Inferior parietal cortex (tissue), 1 donor: ENCODE measurements around the gene ARL2BP.
"Not testable (repeated sequence)": the region's sequence is repeated elsewhere in the genome, so short reads cannot be mapped to it uniquely, and the experiment has no call there.

Source experiments
- DNase-seq: peaks from one replicate; pipeline ENCODE4 v3.0.0-alpha.2; 2016; ENCODE audit errors: extremely low spot score

Gene ARL2BP

DNA sequence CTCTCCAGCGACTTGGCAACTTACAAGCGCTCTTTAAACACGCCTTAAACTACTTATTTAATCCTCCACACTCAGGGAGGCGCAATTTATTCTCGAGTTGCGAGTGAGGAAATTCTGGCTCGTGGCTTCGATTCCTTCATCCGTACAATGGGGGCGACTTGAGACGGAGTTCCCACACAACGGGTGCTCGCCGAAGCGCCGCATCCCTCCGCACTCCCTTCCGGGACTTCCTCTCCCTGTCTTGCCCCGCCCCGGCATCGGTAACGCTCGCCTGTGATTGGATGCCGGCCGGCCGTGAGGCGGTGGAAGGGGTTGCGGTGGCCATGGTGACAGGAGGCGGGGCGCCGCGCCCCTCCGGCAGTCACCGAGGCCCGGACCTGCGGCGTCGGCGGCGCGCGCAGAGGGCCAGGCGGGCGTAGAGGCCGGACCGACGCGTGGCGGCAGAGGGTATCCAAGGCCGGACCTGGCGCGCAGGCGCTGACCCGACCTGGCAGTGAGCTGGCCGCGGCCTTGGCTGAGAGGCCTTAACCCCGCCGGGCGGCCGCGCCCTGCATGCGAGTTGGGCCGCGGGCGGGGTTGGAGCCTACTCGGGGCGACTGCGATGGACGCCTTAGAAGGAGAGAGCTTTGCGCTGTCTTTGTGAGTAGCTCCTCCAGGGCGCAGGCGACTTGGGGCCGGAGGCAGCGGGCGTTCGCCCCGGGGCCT, at the start of gene ARL2BP:
TSS of gene ARL2BP (plus strand) at position 493 of the 705 bp plus-strand sequence. CDS start at position 602, 109 bp downstream.
- peak; percentile 94 for DNase-seq

DNA sequence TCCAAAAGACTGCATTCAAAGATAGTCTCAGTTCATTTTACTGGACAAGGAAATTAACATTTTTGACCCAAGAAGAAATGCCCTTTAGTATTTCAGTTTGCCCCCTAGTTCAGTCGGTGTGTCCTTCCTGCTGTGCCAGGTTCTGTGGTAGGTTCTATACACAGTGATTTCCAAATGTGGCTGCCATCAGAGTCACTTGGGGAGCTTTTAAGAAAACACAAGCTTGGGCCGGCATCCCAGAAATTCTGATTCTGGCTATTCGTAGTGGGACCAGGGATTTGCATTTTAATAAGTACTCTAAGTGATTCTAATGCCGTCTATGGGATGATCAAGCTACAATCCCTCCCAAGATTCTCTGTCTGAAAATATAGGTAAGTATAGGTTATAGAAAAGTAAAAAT, 48.8 kb upstream of the ARL2BP start:
- no peak for DNase-seq

GRCh38 chr16:57196753-57197152, 48.3 kb upstream of the ARL2BP start:
- DNase-seq = no peak

DNA sequence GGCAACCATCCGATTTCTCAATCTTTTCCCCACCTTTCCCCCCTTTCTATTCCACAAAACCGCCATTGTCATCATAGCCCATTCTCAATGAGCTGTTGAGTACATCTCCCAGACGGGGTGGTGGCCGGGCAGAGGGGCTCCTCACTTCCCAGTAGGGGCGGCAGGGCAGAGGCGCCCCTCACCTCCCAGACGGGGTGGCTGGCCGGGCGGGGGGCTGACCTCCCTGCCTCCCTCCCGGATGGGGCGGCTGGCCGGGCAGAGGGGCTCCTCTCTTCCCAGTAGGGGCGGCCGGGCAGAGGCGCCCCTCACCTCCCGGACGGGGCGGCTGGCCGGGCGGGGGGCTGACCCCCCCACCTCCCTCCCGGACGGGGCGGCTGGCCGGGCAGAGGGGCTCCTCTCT, 44.7 kb upstream of the ARL2BP start:
- not testable (repeated sequence) for DNase-seq

- DNase-seq = not testable (repeated sequence)
These were observed 44.1 kb upstream of the ARL2BP start for GRCh38 chr16:57200926-57201325.

DNA sequence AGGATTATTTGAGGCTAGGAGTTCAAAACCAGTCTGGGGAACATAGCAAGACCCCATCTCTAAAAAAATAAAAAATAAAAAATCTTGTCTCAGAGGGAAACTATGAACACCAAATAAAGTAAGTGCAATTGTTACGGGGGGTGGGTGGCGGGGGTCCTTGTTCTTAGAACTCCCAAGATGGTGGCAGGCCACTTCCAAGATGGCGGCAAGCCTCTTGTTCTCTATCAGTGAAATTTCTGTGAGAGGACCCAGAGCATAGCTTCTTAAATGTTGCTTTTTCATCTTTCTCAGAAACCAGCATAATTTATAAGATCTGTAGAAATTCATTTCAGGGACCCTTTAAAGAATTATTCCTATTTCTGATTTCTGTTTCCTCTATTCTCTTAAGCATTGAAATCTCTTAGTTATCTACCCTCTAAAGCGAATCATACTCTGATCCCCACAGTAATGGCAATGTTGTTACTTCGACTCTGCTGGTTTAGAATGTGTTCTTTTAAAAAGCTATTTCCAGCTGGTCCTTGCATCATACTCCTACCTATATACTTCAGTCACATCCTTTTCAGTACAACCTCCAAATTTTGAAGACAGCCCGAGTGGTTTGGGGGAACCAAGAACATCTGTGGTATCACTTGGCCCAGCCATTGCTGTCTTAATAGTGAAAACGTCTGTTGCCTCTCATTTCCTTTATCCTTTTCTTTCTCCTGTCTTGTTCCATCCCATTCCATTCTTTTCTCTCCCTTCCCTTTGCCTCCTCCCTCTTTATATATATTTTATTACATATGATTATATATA, 42.8 kb upstream of the ARL2BP start:
- DNase-seq = no peak

DNA sequence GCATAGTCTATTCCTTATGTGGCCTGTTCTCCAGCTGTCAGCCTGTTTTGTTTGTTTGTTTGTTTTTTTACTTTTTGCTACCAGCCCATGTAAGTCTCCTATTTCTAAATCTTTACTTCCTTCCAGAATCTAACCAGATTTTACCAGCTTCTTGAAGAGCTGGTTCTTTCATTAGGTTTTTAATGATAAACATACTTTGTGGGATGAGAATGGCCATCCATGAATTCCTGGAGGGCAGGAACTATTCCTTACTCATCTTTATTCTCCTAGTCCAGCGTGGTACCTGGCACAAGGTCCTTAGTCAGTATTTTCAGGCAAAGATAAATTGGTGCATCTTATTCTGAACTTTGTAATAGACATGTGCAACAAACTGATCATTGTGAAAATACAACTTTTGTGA, 41.6 kb upstream of the ARL2BP start:
- no peak for DNase-seq

- no peak for DNase-seq
These were observed 40.4 kb upstream of the ARL2BP start for GRCh38 chr16:57204675-57205074.

DNA sequence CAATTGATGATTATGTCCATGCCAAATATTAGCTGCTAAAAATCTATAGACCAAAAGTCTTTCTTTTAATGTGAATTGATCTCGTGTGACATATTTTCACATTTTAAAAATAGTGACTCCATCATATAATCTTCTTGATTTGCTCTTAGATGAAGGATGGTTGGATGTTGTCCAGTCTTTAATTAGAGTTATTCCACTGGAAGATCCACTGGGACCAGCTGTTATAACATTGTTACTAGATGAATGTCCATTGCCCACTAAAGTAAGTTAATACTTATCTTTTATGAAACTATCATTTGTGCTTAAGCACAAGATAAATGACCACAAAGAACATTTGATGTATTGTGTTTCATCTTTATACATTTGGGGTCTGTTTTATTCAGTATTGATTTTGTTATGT, 36.1 kb upstream of the ARL2BP start:
- DNase-seq = no peak

DNA sequence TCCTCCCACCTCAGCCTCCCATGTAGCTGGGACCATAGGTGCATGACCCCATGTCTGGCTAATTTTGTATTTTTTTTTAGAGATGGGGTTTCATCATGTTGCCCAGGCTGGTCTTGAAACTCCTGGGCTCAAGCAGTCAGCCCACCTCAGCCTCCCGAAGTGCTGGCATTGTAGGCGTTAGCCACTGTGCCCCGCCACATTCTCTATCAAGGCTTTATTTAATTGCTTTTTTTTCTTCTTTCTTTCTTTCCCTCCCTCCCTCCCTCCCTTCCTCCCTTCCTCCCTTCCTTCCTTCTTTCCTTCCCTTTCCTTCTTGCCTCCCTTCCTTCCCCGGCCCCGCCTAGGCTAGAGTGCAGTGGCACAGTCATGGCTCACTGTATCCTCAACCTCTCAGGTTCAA, 35.3 kb upstream of the ARL2BP start:
- no peak for DNase-seq

- DNase-seq = no peak
These were observed 31.6 kb upstream of the ARL2BP start for GRCh38 chr16:57213462-57213861.

DNA sequence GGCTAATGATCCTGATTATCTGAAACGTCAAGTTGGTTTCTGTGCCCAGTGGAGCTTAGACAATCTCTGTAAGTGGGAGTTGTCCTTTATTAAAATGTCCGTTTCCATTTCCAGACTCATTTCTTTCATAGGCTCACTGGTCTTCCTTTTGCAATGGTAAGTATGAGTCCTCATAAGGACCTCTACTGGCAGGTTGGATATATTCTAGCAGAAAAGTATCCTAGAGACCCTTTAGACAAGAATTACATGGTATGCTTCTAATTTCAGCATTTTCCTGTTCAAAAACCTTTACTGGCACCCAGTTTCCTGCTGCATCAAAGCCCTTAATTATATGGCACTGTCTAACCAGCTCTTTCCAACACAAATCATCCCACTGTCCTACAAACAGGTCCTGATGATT, 28.1 kb upstream of the ARL2BP start:
- DNase-seq = no peak

- DNase-seq = no peak
These were observed 22.0 kb upstream of the ARL2BP start for GRCh38 chr16:57223057-57223456.

GRCh38 chr16:57224651-57225335, 20.3 kb upstream of the ARL2BP start:
- DNase-seq = no peak

DNA sequence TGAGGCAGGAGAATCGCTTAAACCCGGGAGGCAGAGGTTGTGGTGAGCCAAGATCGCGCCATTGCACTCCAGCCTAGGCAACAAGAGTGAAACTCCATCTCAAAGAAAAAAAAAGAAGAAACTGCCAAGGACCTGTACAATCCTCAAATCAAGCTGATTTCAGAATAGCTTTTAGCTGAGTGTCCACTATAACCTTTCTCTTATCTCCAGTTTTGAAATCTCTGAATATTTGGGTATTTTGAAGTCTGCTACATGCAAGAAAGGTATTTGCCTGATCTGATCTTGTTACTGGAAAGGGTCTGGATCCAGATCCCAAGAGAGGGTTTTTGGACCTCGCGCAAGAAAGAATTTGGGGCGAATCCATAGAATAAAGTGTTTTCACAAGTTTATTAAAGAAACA, 19.1 kb upstream of the ARL2BP start:
- DNase-seq = no peak

DNA sequence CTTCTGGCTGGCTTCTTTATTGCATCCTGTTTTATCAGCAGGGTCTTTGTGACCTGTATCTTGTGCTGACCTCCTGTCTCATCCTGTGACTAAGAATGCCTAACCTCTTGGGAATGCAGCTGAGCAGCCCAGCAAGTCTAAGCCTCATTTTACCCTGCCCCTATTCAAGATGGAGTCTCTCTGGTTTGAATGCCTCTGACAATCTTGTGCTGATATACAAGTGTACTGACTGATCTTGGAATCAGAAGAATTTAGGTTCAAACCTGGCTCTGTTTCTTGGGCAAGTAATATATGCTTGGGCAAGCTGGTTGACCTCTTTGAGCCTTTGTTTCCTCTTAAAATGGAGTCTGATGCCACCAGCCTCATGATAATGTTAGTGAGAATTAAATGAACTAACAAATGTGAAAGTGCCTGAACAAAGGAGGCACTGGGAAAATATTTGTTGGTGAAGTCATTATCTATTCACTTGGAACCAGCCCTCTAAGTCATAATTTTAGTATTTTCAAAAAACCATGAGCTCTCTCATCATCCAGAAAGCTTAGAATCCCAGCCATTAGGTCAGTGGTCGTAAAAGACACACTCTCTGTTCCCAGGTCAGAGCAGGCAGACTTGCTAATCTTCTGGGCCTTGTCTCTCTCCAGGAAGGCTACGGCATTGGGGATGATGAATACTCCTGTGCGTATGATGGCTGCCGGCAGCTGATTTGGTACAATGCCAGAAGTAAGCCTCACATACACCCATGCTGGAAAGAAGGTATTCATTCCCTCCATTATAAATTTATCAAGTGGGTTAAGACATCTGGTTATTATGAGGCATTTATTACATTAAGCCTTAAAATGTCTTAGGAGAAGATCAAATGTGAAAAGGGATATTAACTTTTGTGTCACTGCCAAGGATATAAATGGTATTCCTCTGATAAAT, 18.1 kb upstream of the ARL2BP start:
- no peak for DNase-seq

DNA sequence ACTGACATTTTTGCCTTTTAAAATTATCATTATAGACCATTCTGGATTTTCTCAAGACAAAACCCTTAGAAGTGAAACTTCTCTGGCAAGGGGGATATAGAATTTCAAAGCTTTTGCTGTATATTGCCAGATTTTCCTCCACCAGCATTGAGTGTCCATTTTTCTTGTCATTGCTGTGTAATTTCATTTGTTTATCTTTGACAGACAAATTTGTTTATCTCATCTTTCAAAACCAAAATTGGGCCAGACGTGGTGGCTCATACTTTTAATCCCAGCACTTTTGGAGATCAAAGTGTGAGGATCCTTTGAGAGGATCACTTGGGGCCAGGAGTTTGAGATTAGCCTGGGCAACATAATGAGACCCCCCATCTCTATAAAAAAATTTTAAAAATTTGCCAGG, 16.0 kb upstream of the ARL2BP start:
- DNase-seq = no peak

DNA sequence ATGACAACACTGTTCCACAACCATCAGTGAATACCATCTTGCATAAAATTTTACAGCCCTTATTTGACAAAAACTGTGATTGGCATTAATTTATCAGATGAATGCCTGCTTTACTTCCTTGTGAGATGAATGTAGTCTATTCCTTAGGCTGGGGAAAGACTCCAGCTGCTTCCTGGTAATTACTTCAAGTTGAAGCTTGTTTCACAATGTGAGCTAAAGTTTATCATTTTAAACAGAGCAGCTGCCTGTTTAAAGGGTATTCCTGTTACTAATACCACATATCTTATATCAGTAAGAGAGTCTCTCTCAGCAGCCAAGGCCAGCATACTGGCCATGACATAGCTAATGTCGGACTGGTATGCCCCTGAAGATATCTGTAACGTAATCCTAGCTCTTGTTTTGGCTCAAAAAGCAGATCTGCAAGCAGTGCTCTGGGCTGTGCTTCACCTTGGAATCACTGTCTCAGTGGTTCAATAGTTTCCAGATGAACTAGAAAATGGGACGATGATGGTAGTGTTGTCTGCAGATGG, 13.2 kb upstream of the ARL2BP start:
- no peak for DNase-seq

- DNase-seq = no peak
These were observed 10.9 kb upstream of the ARL2BP start for GRCh38 chr16:57233944-57234706.

- DNase-seq = no peak
These were observed 10.4 kb upstream of the ARL2BP start for GRCh38 chr16:57234707-57235092.
